ENCODE results near the gene TXNL4A. TPM values are rescaled to one million over a fixed set of nuclear protein-coding genes. Genes with fewer than 3 reads are reported as not detected.

TXNL4A gene
- total RNA-seq, 1 experiment from 2014 or later, result 216 TPM

- H3K36me3 ChIP-seq (ENCODE audit: insufficient read depth, low read length, poor library complexity, severe bottlenecking), result peaks cover 25% of the 10 kb centered on the region
- no peaks in the 10 kb centered on the region for H3K27me3 ChIP-seq (replicated peaks; ENCODE audit: insufficient read depth, low read depth, low read length, poor library complexity)
- no peaks in the 10 kb centered on the region for H3K4me1 ChIP-seq (ENCODE audit: insufficient read depth, low read length, poor library complexity, severe bottlenecking)
- POLR2A ChIA-PET (ENCODE audit: low non-redundant PET), result no interaction called here
- no TSS peak for BruUV-seq (replicated peaks)
- no peak overlapping the region for H3K27ac ChIP-seq (ENCODE audit: low read depth, low read length, poor library complexity, severe bottlenecking)
- no peak overlapping the region for H3K4me3 ChIP-seq (ENCODE audit: low read depth, low read length, poor library complexity, severe bottlenecking)
- CTCF ChIA-PET, result no interaction called here
- intact Hi-C loops (cut with micrococcal nuclease; ENCODE audit: unreplicated experiment), result no loop called here
- peaks cover 39% of the 10 kb centered on the region for H3K9me3 ChIP-seq (ENCODE audit: low read depth, low read length, poor library complexity, severe bottlenecking)
- DNase-seq (ENCODE audit: low spot score), result no peak
- TF ChIP-seq EZH2 (IDR thresholded peaks at IDR 0.05; ENCODE audit: borderline replicate concordance, low read depth, low read length, poor library complexity, severe bottlenecking), result no peak
- TF ChIP-seq CTCF (conservative IDR thresholded peaks at IDR 0.05; ENCODE audit: low read depth, low read length), result no peak
Observed at GRCh38 chr18:79930020-79930642, 58.2 kb downstream of the TXNL4A start.

GRCh38 chr18:79928563-79928960 is 59.8 kb downstream of the TXNL4A start:
- CTCF ChIA-PET, result no interaction called here
- no peak for DNase-seq (ENCODE audit: low spot score)
- BruUV-seq (replicated peaks), result no TSS peak

GRCh38 chr18:79927607-79928562 is 60.5 kb downstream of the TXNL4A start:
- H3K4me3 ChIP-seq (ENCODE audit: low read depth, low read length, poor library complexity, severe bottlenecking), result no peak overlapping the region
- H3K4me1 ChIP-seq (ENCODE audit: insufficient read depth, low read length, poor library complexity, severe bottlenecking), result no peaks in the 10 kb centered on the region
- DNase-seq (ENCODE audit: low spot score), result no peak
- ChIA-PET POLR2A (ENCODE audit: low non-redundant PET) (no interaction called here), CTCF (no interaction called here)
- TF ChIP-seq EZH2 (IDR thresholded peaks at IDR 0.05; ENCODE audit: borderline replicate concordance, low read depth, low read length, poor library complexity, severe bottlenecking) (no peak), CTCF (conservative IDR thresholded peaks at IDR 0.05; ENCODE audit: low read depth, low read length) (no peak)
- no peak overlapping the region for H3K27ac ChIP-seq (ENCODE audit: low read depth, low read length, poor library complexity, severe bottlenecking)
- H3K36me3 ChIP-seq (ENCODE audit: insufficient read depth, low read length, poor library complexity, severe bottlenecking), result peaks cover 25% of the 10 kb centered on the region
- H3K27me3 ChIP-seq (replicated peaks; ENCODE audit: insufficient read depth, low read depth, low read length, poor library complexity), result no peaks in the 10 kb centered on the region
- BruUV-seq (replicated peaks), result no TSS peak
- intact Hi-C loops (cut with micrococcal nuclease; ENCODE audit: unreplicated experiment), result no loop called here
- H3K9me3 ChIP-seq (ENCODE audit: low read depth, low read length, poor library complexity, severe bottlenecking), result peaks cover 34% of the 10 kb centered on the region

More at GRCh38 chr18:79928563-79928960, 59.8 kb downstream of the TXNL4A start:
- H3K9me3 ChIP-seq (ENCODE audit: low read depth, low read length, poor library complexity, severe bottlenecking), result peaks cover 39% of the 10 kb centered on the region
- H3K27me3 ChIP-seq (replicated peaks; ENCODE audit: insufficient read depth, low read depth, low read length, poor library complexity), result no peaks in the 10 kb centered on the region
- intact Hi-C loops (cut with micrococcal nuclease; ENCODE audit: unreplicated experiment), result no loop called here
- H3K4me3 ChIP-seq (ENCODE audit: low read depth, low read length, poor library complexity, severe bottlenecking), result no peak overlapping the region
- H3K36me3 ChIP-seq (ENCODE audit: insufficient read depth, low read length, poor library complexity, severe bottlenecking), result peaks cover 25% of the 10 kb centered on the region
- POLR2A ChIA-PET (ENCODE audit: low non-redundant PET), result no interaction called here
- H3K27ac ChIP-seq (ENCODE audit: low read depth, low read length, poor library complexity, severe bottlenecking), result no peak overlapping the region
- TF ChIP-seq CTCF (conservative IDR thresholded peaks at IDR 0.05; ENCODE audit: low read depth, low read length), result no peak
- no peak for TF ChIP-seq EZH2 (IDR thresholded peaks at IDR 0.05; ENCODE audit: borderline replicate concordance, low read depth, low read length, poor library complexity, severe bottlenecking)
- no peaks in the 10 kb centered on the region for H3K4me1 ChIP-seq (ENCODE audit: insufficient read depth, low read length, poor library complexity, severe bottlenecking)

All from A673 (cell line).